Activated CD4-positive, CD25-positive, alpha-beta regulatory T cell treated with anti-CD3 and anti-CD28 coated beads, Interleukin-2, amount 50 U/mL, for 72 hours (primary cell): ENCODE measurements around the gene C3orf52.

Experiments used
- DNase-seq: peaks from one replicate; pipeline ENCODE4 v3.0.0; 2021

Gene C3orf52

DNA sequence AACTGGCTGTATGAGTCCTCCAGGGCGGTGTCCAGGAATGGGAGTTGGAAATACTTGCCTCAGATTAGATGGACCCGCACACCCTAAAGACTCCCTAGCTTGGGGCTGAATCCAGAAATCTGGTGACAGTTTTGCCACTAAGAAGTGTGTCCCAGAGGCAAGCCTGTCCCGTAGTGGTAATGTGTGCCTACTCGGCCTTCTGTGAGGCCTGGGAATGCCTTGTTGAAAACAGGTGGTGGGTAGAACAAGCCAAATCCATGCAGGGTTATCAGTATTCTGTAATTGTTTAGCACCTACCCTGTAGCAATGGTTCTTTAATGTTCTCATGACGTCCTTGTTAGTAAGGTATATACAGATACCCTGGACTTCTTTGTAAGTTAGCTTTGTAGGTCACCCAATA lies 1.6 kb downstream of the C3orf52 start:
- DNase-seq = no peak

GRCh38 chr3:112088944-112089343 lies 2.8 kb downstream of the C3orf52 start:
- DNase-seq = no peak

DNA sequence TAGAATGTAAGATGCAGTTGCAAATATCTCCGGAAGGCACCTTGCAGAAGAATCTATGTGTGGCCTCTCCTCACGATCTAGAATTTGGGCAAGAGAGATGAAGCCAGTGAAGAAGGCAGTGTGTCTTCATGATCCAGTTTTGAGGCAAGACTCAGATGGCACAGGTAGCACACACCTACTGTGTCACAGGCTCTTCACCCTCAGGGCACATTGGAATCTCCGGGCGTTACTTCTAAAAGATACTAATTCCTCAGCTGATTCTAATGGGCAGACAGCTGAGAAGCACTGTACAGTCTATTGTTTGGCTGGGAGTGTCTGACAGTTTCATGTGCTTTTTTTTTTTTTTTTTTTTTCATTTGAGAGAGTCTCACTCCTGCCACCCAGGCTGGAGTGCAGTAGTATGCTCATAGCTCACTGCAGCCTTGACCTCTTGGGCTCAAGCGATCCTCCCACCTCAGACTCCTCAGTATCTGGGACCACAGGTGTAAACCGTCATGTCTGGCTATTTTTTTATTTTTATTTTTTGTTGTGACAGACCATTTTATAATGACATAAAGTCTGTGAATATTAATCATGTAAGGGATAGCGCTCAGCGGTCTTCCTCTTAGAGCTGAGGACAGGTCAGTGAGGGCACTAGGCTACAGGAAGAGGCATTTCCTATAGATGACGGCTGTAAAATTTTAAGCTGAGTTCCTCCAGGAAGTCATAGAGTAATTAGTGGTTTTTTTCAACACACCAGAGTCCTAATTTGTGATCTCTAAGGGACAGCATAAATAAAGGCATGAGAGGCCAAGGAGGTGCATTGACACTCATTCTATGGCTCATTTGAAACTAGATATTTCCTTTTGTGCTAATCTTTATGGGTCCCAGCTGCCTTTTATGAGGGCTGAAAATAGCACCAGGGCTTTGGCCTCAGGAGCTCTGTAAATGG lies 4.0 kb downstream of the C3orf52 start:
- DNase-seq = no peak

GRCh38 chr3:112090887-112091586 lies 4.8 kb downstream of the C3orf52 start:
- DNase-seq = no peak

GRCh38 chr3:112092496-112093179 lies 6.4 kb downstream of the C3orf52 start:
- no peak for DNase-seq

DNA sequence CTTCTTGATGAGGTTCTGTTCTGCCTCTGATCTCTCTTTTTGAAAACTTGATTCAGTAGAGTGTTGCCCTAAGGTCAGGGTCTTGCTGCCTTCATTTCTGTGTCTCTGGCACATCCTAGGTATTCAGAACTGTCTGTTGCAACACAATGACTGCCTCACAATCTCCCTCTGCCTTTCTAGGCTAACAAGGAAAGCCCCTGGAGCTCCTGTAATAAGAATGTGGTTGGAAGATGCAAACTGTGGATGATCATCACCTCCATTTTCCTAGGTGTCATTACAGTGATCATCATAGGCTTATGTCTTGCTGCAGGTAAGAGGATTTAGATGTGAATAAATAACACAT lies 7.0 kb downstream of the C3orf52 start:
- no peak for DNase-seq

DNA sequence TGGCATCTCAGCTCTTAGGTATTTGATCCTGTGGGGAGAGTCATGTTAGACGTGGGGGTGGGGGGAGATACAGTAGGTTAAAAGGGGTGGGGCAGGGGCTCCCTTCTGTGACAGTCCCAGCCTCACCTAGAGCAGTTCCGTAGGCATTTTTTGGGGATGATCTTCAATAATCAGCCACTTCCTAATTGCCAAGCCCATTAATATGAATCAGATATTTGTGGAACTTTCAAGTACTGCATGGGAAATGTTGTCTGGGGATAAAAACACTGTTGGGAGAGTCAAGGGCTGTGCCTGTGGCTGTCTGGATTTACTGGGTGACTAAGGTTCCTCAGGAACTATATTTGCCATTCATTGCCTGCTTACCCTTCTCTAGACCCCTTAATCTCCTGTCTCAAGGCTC lies 9.5 kb downstream of the C3orf52 start:
- no peak for DNase-seq

DNA sequence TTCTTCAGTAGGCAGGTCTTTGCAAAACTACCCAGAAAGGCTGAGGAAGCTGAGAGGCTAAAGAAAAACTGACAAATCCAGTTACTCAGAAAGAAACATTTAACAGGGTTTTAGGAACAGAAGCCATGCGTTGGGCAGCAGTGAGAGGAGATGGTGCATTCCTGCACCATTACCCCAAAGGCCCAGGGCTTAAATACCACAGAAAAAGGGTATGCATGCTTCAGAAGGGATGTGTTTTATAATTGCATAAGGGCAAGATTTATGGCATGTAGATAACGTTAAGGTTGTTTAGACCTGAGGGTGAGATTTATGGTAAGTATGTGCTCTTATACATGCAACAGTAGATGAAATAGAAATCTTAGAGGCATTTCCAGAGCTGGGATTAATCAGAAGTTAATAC lies 10.0 kb downstream of the C3orf52 start:
- DNase-seq = no peak

- DNase-seq = no peak
These were observed 11.2 kb downstream of the C3orf52 start for GRCh38 chr3:112097378-112097777.

DNA sequence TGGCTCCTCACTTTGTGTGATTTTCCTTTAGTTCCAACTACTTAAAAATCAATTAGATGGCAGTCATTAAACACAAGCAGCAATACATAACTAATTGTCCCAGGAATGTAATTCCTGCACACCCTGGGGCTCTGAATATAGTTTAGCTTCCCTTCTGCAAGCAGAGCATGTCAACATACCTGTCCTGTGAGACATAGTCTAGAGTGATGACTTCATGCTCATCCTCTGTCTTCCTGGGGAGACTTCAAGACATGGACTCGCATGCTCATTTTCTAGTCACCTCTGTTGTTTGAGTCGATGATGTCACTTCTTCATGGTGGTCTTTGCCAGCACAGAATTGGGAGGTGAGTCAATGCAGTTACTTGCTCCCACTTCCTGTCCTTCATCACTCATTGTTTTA lies 15.7 kb downstream of the C3orf52 start:
- no peak for DNase-seq

DNA sequence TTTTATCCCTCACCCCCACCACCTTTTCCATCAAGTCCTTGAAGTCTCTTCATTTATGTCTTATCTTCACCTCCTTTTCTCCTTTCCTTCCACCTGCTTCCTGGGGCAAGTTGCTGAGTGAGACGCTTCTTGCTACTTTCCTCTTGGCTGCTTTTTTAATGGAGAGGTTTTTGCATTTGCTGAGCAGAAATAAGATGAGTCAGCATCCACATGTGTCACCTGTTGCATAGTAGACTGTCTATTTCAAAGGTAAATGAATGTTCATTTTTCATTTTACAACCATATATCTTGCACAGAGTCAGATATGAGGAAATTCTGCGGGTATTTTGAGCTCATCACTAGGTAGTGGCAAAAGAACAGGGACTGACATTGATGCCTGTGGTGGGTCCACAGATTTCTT lies 18.6 kb downstream of the C3orf52 start:
- no peak for DNase-seq

GRCh38 chr3:112109322-112109721 lies 23.1 kb downstream of the C3orf52 start:
- no peak for DNase-seq

DNA sequence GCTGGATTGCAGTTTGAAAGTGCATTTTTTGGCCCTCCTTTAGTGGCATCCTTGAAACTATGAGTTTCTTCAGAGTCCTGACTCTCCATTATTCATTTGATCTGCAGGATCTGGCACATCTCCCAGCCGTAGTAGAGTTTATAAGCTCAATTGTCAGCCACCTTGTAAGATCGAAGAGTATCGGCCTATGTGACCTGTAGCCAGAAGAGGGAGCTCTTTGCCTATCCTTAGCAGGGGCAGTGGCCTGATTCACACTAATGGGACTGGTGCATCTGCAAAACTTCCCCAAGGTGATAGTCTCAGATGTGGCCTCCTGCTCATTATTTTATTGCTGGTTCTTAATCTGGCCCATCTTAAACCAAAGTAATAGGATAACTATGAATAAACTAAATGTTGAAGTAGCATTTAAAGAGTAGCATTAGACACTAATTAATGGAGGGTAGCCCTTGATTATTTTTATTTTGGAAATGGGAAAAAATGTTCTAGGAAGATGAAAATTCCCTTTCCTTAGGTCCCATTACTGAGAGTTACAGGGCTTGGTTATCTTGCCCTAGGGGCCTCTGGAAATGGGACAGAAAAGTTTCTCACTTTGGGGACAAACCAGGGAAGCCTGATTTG lies 25.7 kb downstream of the C3orf52 start:
- DNase-seq = peak; percentile 47

DNA sequence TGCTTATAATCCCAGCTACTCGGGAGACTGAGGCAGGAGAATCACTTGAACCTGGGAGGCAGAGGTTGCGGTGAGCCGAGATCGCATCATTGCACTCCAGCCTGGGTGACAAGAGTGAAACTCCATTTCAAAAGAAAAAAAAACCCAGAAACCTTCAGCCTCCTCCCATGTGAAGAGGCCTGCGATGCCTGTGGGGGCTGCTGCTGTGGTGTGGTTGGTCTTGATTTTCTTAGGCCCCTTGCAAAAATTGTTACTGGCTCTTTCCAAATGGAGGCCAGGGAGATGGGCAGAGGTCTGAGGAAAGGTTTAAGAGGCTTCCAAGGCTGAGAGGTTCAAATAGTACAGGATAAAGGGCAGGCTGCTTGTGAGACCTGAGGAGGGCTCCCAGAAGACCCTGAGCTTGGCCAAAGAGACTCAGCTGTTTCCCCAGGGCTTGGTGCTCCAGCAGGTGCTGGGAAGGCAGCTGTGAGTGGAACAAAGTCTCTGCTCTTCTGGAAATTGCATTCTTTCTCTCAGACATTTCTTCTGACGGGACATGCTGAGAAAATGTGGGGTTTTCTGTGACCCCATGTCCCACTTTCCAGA lies 28.5 kb downstream of the C3orf52 start:
- no peak for DNase-seq

DNA sequence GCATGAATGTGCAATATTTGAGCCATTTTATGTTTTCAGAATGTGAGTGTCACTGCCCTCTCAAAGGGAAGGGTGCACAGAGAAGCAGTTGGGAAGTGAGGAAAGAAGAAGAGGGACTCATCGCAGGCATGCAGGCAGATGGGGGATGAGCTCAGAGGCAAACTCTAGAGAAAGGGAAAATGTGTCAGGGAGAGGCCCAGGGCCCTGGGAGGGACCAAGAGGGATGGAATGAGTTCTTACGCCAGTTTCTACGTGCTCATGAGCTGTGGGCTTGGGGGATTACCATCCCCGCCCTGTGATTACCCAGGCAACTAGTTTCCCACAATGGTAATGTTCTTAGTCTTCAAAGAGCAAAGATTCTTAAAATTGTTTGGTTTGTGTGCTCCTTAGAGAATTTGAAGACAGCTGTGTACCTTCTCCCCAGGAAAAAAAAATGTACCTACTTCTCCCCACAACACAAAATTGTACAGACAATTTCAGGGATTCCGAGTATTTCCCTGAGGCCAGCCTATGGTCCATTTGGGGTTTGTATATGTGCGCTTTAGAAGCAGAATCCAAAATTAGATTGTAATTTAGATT lies 29.1 kb downstream of the C3orf52 start:
- DNase-seq = no peak

GRCh38 chr3:112115806-112116383 lies 29.7 kb downstream of the C3orf52 start:
- DNase-seq = no peak

GRCh38 chr3:112116748-112117186 lies 30.6 kb downstream of the C3orf52 start:
- DNase-seq = no peak

DNA sequence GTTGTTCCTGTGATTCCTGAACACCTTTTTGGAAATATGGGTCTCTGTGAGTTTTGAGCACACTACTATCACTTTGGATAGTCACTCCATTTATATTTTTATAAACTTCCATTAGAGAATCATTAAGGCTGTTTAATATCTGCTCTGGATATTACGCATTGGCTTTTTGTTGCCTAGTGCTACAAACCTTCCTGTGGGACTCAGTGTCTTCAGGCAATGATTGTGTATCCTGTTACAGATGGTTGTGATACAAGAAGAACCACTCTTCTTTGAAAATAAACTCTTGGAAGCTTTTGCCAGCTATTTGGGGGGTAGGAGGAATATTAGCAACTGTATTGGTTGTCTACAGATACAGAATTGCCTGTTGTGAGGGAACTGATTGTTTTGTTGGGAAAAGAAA lies 31.2 kb downstream of the C3orf52 start:
- DNase-seq = no peak

- DNase-seq = no peak
These were observed 31.8 kb downstream of the C3orf52 start for GRCh38 chr3:112117841-112118571.

DNA sequence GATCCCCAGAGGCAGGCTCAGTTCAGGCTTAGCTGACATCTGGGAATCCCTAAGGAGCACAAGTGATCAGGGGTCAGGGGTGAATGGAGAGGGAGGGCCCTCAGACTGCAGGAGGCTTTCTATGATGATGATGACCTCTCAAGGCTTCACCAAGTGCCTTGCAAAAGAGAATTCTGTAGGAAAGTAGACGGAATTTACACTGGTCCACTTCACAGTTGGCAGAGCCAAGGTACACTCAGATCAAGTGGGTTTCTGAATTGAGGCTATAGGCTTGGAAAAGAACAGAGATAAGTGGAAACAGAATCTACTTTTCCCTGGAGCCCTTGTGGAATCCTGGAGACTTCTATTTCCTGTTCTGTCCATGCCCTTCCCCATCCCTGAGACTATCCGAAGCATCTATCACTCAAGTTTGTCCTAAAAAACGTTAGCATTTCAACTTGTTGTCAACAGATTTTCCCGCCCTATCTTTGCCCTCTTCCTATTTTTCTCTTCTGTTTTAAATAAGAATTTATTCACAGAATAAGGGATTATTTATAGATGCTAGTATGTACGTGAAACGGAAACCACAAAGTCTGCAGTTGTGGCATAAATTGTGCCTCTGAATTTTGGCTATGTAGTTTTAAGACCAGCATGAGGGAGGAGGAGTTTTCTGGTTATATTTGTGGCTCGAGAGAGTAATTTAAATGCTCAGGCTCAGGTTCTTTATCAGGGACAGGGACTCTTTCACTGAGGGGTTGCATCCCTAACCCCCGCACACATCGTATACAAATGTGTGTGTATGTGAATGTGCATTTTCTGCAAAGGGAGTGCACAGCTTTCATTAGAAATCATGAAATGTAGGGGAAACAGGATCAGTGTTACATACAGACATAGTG lies 34.0 kb downstream of the C3orf52 start:
- no peak for DNase-seq
